Endothelial cell of umbilical vein (primary cell): ENCODE measurements around the gene VIPR1. TPM values are rescaled to one million over a fixed set of nuclear protein-coding genes. Genes with fewer than 3 reads are reported as not detected.

Experiments
- BruUV-seq: library from RNA; stranded (reverse); fragments of 400-500 nt; replicated peaks from 2 replicates; lab custom pipeline; 2021; lab: Mats Ljungman, UMichigan
- CTCF ChIA-PET: fragments of 300-600, 350-600 bp; sonication (Branson Sonifier 250); formaldehyde crosslinking; loops from one replicate; lab custom pipeline; 2021; ENCODE audit warnings: antibody characterized with exemption, inconsistent platforms; lab: Charles Lee
- POLR2A ChIA-PET: fragments of 300-600, 350-600 bp; sonication (Branson Sonifier 250); formaldehyde crosslinking; loops from one replicate; lab custom pipeline; 2021; ENCODE audit warnings: antibody characterized with exemption, inconsistent platforms; lab: Charles Lee
- DNase-seq: peaks from one replicate; pipeline ENCODE4 v3.0.0-alpha.2; 2011; ENCODE audit warnings: low read depth, low spot score
- FAIRE-seq: peaks from 2 replicates; lab custom pipeline; 2011; peaks lifted over from hg19 to GRCh38; lab: Jason Lieb, UNC
- H2AFZ ChIP-seq: 2 replicates; pipeline ENCODE4 v1.6.0; 2012; ENCODE audit warnings: low read depth, low read length, control low read depth, inconsistent platforms
- H3K27ac ChIP-seq: 2 replicates; pipeline ENCODE4 v1.5.1; 2011; ENCODE audit warnings: low read depth, mild to moderate bottlenecking, control low read depth, low read length, moderate library complexity; ENCODE audit not compliant: insufficient read depth
- H3K27me3 ChIP-seq, 2 experiments: 2 replicates each; pipeline versions ENCODE4 v1.6.0 to v1.6.1; 2011; ENCODE audit warnings: low read length in 2 of 2, mixed read lengths in 1 of 2; ENCODE audit not compliant: control insufficient read depth in 2 of 2, insufficient read depth in 2 of 2
- H3K36me3 ChIP-seq, 2 experiments: 2 replicates in 1 of 2; 3 replicates in 1 of 2; pipeline ENCODE4 v1.5.1; 2011; ENCODE audit warnings: low read length in 2 of 2, mild to moderate bottlenecking in 1 of 2, moderate library complexity in 1 of 2; ENCODE audit not compliant: control insufficient read depth in 2 of 2, insufficient read depth in 2 of 2; ENCODE audit errors: extremely low read depth in 1 of 2
- H3K4me1 ChIP-seq: 3 replicates; pipeline ENCODE4 v1.5.1; 2011; ENCODE audit warnings: mild to moderate bottlenecking, low read length; ENCODE audit not compliant: control insufficient read depth, insufficient read depth; ENCODE audit errors: extremely low read depth
- H3K4me2 ChIP-seq: 2 replicates; pipeline ENCODE4 v1.6.1; 2011; ENCODE audit warnings: low read length, control low read depth, mixed read lengths; ENCODE audit not compliant: insufficient read depth
- H3K4me3 ChIP-seq, 3 experiments: fragments of 200-600 bp in 1 of 3; sonication (generic), shearing (Covaris generic) in 1 of 3; replicated peaks in 1 of 3; 2 replicates each; pipeline ENCODE4 v1.5.1; 2011 to 2016; ENCODE audit warnings: control low read depth in 3 of 3, low read length in 3 of 3, mild to moderate bottlenecking in 2 of 3, inconsistent platforms in 1 of 3, low read depth in 1 of 3, moderate library complexity in 1 of 3; ENCODE audit not compliant: insufficient read depth in 1 of 3
- H3K79me2 ChIP-seq: 2 replicates; pipeline ENCODE4 v1.6.0; 2012; ENCODE audit warnings: low read length, inconsistent platforms; ENCODE audit not compliant: control insufficient read depth, insufficient read depth
- H3K9ac ChIP-seq: replicated peaks from 2 replicates; pipeline ENCODE3; 2011; ENCODE audit warnings: low read length, control low read depth; ENCODE audit not compliant: insufficient read depth; ENCODE audit errors: extremely low read depth
- H3K9me1 ChIP-seq: replicated peaks from 3 replicates; pipeline ENCODE4 v1.6.0; 2011; ENCODE audit warnings: mild to moderate bottlenecking, low read length; ENCODE audit not compliant: control insufficient read depth, insufficient read depth; ENCODE audit errors: extremely low read depth
- H3K9me3 ChIP-seq: replicated peaks from 2 replicates; pipeline ENCODE4 v1.5.1; 2012; ENCODE audit warnings: low read length, inconsistent platforms; ENCODE audit not compliant: control insufficient read depth, insufficient read depth
- H4K20me1 ChIP-seq: replicated peaks from 2 replicates; pipeline ENCODE3; 2011; ENCODE audit warnings: mild to moderate bottlenecking, low read length; ENCODE audit not compliant: control insufficient read depth, insufficient read depth; ENCODE audit errors: extremely low read depth
- CTCF ChIP-seq, 2 donors: IDR thresholded peaks; 1 replicate in 1 of 2; 2 replicates in 1 of 2; pipeline ENCODE4 v1.5.1; 2011; ENCODE audit warnings: low read length in 2 of 2, mild to moderate bottlenecking in 2 of 2, moderate library complexity in 2 of 2, control low read depth in 1 of 2, inconsistent platforms in 1 of 2, low read depth in 1 of 2; ENCODE audit not compliant: insufficient read depth in 1 of 2; ENCODE audit errors: extremely low read depth in 1 of 2
- EZH2 ChIP-seq: IDR thresholded peaks from 2 replicates; pipeline ENCODE4 v1.6.1; 2012; ENCODE audit warnings: borderline replicate concordance, low read depth, mild to moderate bottlenecking, moderate library complexity, low read length, inconsistent platforms; ENCODE audit not compliant: severe bottlenecking
- FOS ChIP-seq: IDR thresholded peaks from 2 replicates; pipeline ENCODE4 v1.6.1; 2011; ENCODE audit warnings: mild to moderate bottlenecking, low read length, moderate library complexity, borderline replicate concordance; ENCODE audit not compliant: insufficient read depth
- GATA2 ChIP-seq: IDR thresholded peaks from 2 replicates; pipeline ENCODE4 v1.7.0; 2011; ENCODE audit warnings: low read depth, mild to moderate bottlenecking, moderate library complexity, mixed read lengths, low read length; ENCODE audit not compliant: insufficient read length, insufficient read depth
- JUN ChIP-seq: IDR thresholded peaks from 2 replicates; pipeline ENCODE4 v1.6.1; 2011; ENCODE audit warnings: borderline replicate concordance, low read depth; ENCODE audit not compliant: insufficient read length, insufficient read depth
- MAX ChIP-seq: IDR thresholded peaks from 2 replicates; pipeline ENCODE4 v1.6.1; 2011; ENCODE audit not compliant: insufficient read depth, insufficient read length
- MYC ChIP-seq: IDR thresholded peaks from one replicate; pipeline ENCODE4 v1.6.1; 2011; ENCODE audit warnings: mild to moderate bottlenecking, low read depth, low read length
- POLR2A ChIP-seq: IDR thresholded peaks from 2 replicates; pipeline ENCODE4 v1.6.1; 2012; ENCODE audit warnings: low read depth, mild to moderate bottlenecking, control low read depth, low read length
- POLR2AphosphoS5 ChIP-seq: IDR thresholded peaks from 2 replicates; pipeline ENCODE4 v1.6.1; 2012; ENCODE audit warnings: low read depth, mild to moderate bottlenecking, control low read depth, low read length, moderate library complexity; ENCODE audit not compliant: insufficient read depth
- dilution Hi-C: fragments of 300-500 bp; cut with MboI; formaldehyde crosslinking; loops from one replicate; pipeline ENCODE4 v1.15.0; 2019; ENCODE audit warnings: low sequenced_read_pairs; ENCODE audit not compliant: extremely low pct_ligation_motif_present
- intact Hi-C: fragments of 100-400 bp; cut with micrococcal nuclease; formaldehyde crosslinking; loops from one replicate; pipeline ENCODE4 v1.10.0; 2022
- polyA plus RNA-seq, 4 experiments: library from polyadenylated mRNA; depleted of rRNA in 3 of 4; stranded (reverse) in 3 of 4; unstranded in 1 of 4; fragments of >200 nt; gene quantifications; 2 replicates each; pipeline versions ENCODE4 v1.2.1 to v1.2.3, GENCODE V29; 2011 to 2012; ENCODE audit warnings: missing spikeins in 1 of 4
- total RNA-seq: library from RNA; stranded (reverse); gene quantifications from 2 replicates; pipeline ENCODE4 v1.2.3, GENCODE V29; 2021

Gene VIPR1
- total and polyA plus RNA-seq, 2 donors (not counting 3 experiments of a cell fraction or from before 2014, with no cell fraction given): 3.8 to 4.7 TPM

GRCh38 chr3:42503251-42503924 lies 945 bp downstream of the VIPR1 start:
- Histone ChIP-seq H3K27ac (no peak overlapping the region), H3K36me3 (no peaks in the 10 kb centered on the region), H3K27me3 (peaks cover 4 to 10% of the 10 kb centered on the region in 2 experiments), H3K9me3 (no peaks in the 10 kb centered on the region), H3K9me1 (no peaks in the 10 kb centered on the region), H3K4me3 (no peak overlapping the region), H3K4me1 (peaks cover 6% of the 10 kb centered on the region), H3K79me2 (no peaks in the 10 kb centered on the region), H2AFZ (no peak overlapping the region), H3K9ac (no peak overlapping the region), H3K4me2 (no peak overlapping the region), H4K20me1 (no peaks in the 10 kb centered on the region)
- no peak for DNase-seq
- BruUV-seq: no TSS peak
- ChIA-PET POLR2A (no interaction called here), CTCF (no interaction called here)
- intact Hi-C loops (no loop called here), dilution Hi-C loops (no loop called here)
- TF ChIP-seq POLR2A (no peak), FOS (no peak), MAX (no peak), EZH2 (no peak), CTCF (IDR thresholded peaks at IDR 0.05; ENCODE audit: extremely low read depth in 1 of 2, insufficient read depth in 1 of 2, low read depth in 1 of 2, low read length in 2 of 2) (no peak), GATA2 (no peak), MYC (no peak), JUN (no peak), POLR2AphosphoS5 (no peak)
- FAIRE-seq: no peak
